ENCODE results near the gene TMEM52B.

TMEM52B gene

DNA sequence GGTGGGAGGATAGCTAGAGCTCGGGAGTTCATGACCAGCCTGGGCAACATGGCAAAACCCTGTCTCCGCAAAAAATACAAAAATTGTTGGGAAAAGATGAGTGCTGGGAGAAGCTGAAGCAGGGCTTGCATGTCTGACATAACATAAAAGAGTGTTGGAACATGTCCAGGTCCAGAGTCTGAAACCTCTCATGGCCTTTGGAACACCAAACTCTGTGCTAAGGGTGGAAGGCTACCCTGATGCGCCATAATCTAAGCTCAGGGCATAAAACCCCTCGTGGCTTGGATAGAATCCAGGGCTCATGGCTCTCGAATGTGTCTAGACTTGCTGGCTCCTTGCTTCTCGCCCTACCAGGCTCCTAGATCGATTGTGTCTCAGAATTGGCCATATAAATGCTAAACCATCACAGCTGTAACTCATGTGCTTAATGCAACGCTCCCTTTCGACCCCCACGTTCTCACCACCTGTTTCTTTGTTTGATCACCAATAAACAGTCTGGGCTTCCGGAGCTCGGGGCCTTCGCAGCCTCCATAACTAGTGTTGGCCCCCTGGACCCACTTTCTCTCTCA lies 42.1 kb upstream of the TMEM52B start:
- Histone ChIP-seq H3K4me2 (ENCODE audit: low read length) (no peak overlapping the region), H3K27ac (ENCODE audit: low read depth, low read length) (no peak overlapping the region), H3K79me1 (ENCODE audit: low read length) (no peaks in the 10 kb centered on the region), H3K23ac (ENCODE audit: low read length) (no peak overlapping the region), H3K27me3 (ENCODE audit: insufficient read depth, low read length, poor library complexity) (no peaks in the 10 kb centered on the region), H4K8ac (ENCODE audit: low read depth, low read length) (no peak overlapping the region), H3K79me2 (ENCODE audit: control insufficient read depth, insufficient read depth, low read length) (no peaks in the 10 kb centered on the region), H3K18ac (ENCODE audit: low read length) (no peak overlapping the region), H4K5ac (ENCODE audit: low read length) (no peak overlapping the region), H3K36me3 (ENCODE audit: control insufficient read depth, insufficient read depth, low read length) (no peaks in the 10 kb centered on the region), H2BK120ac (ENCODE audit: low read depth, low read length) (no peak overlapping the region), H2BK5ac (ENCODE audit: low read length) (no peak overlapping the region), H3K56ac (ENCODE audit: low read length) (no peak overlapping the region), H3K9ac (ENCODE audit: low read length) (no peak overlapping the region), H3K4ac (ENCODE audit: low read depth, low read length) (no peak overlapping the region), H2BK15ac (replicated peaks; ENCODE audit: low read depth) (no peak overlapping the region), H3K4me3 (ENCODE audit: low read length) (no peak overlapping the region), H3K4me1 (ENCODE audit: control insufficient read depth, low read depth, low read length) (no peaks in the 10 kb centered on the region), H2AK5ac (ENCODE audit: low read length) (no peak overlapping the region)
- no CpG with 5 or more reads among the region's 13 CpGs for WGBS (ENCODE audit: extremely low coverage, insufficient coverage, low lambda C conversion rate)
- DNase-seq: no peak

DNA sequence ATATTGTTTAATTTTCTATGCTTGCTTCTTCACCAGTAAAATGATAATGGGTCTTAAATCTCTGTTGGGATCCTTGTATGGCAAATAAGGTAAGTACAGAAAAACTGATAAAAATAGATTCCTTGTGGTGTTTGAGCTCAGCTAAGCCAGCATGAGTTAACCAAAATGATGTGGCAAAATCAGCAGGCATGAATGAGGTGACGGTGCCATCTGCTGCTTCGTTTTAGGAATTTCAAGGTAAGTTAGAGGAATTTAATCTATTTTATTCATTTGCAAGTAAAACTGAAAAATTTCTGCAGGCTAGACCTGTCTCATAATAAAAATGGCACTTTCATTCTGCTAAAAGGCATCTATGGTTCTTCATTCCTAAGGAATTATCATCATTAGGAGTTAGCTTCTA lies 38.8 kb upstream of the TMEM52B start:
- Histone ChIP-seq H3K27ac (ENCODE audit: low read depth, low read length) (no peak overlapping the region), H2AK5ac (ENCODE audit: low read length) (no peak overlapping the region), H3K18ac (ENCODE audit: low read length) (no peak overlapping the region), H3K36me3 (ENCODE audit: control insufficient read depth, insufficient read depth, low read length) (no peaks in the 10 kb centered on the region), H2BK15ac (replicated peaks; ENCODE audit: low read depth) (no peak overlapping the region), H3K79me1 (ENCODE audit: low read length) (no peaks in the 10 kb centered on the region), H2BK5ac (ENCODE audit: low read length) (no peak overlapping the region), H3K4ac (ENCODE audit: low read depth, low read length) (no peak overlapping the region), H3K9ac (ENCODE audit: low read length) (no peak overlapping the region), H4K8ac (ENCODE audit: low read depth, low read length) (no peak overlapping the region), H3K4me1 (ENCODE audit: control insufficient read depth, low read depth, low read length) (no peaks in the 10 kb centered on the region), H3K4me3 (ENCODE audit: low read length) (no peak overlapping the region), H3K23ac (ENCODE audit: low read length) (no peak overlapping the region), H4K5ac (ENCODE audit: low read length) (no peak overlapping the region), H3K27me3 (ENCODE audit: insufficient read depth, low read length, poor library complexity) (no peaks in the 10 kb centered on the region), H2BK120ac (ENCODE audit: low read depth, low read length) (no peak overlapping the region), H3K4me2 (ENCODE audit: low read length) (no peak overlapping the region), H3K79me2 (ENCODE audit: control insufficient read depth, insufficient read depth, low read length) (no peaks in the 10 kb centered on the region), H3K56ac (ENCODE audit: low read length) (no peak overlapping the region)
- no CpG with 5 or more reads among the region's 2 CpGs for WGBS (ENCODE audit: extremely low coverage, insufficient coverage, low lambda C conversion rate)
- peak; percentile 71 for DNase-seq

DNA sequence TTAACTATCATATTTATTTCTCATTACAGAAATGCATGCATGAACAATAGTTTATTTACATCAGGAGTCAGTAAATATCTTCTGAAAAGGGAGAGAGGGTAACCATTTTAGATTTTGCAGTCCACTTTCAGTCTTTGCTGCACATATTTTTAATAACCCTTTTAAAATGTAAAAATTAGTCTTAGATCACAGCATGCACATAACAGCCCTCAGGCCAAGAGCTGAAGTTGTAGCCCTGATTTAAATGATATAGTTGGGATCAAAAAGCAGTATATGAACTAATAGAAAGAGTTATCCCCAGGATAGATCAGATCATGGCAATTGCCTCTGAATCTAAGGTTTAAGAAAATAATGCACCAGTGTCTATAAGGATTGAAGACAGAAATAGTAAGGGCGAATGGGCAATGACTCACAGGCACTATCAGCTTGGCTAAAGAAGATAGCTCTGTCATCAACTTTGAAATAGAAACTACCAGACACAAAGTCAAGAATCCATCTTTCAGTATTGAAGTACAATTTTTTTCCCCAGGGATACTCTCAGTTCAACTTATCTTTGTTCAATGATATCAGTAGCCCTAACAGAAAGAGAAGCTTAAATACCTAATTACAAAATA lies 35.7 kb upstream of the TMEM52B start:
- Histone ChIP-seq H3K27ac (ENCODE audit: low read depth, low read length) (no peak overlapping the region), H2BK5ac (ENCODE audit: low read length) (no peak overlapping the region), H4K5ac (ENCODE audit: low read length) (no peak overlapping the region), H2BK120ac (ENCODE audit: low read depth, low read length) (no peak overlapping the region), H3K4me2 (ENCODE audit: low read length) (no peak overlapping the region), H3K56ac (ENCODE audit: low read length) (no peak overlapping the region), H3K36me3 (ENCODE audit: control insufficient read depth, insufficient read depth, low read length) (no peaks in the 10 kb centered on the region), H3K4me1 (ENCODE audit: control insufficient read depth, low read depth, low read length) (no peaks in the 10 kb centered on the region), H2BK15ac (replicated peaks; ENCODE audit: low read depth) (no peak overlapping the region), H3K23ac (ENCODE audit: low read length) (no peak overlapping the region), H3K4me3 (ENCODE audit: low read length) (no peak overlapping the region), H2AK5ac (ENCODE audit: low read length) (no peak overlapping the region), H3K18ac (ENCODE audit: low read length) (no peak overlapping the region), H3K79me2 (ENCODE audit: control insufficient read depth, insufficient read depth, low read length) (no peaks in the 10 kb centered on the region), H3K79me1 (ENCODE audit: low read length) (no peaks in the 10 kb centered on the region), H4K8ac (ENCODE audit: low read depth, low read length) (no peak overlapping the region), H3K27me3 (ENCODE audit: insufficient read depth, low read length, poor library complexity) (no peaks in the 10 kb centered on the region), H3K4ac (ENCODE audit: low read depth, low read length) (no peak overlapping the region), H3K9ac (ENCODE audit: low read length) (no peak overlapping the region)
- no peak for DNase-seq
- no CpG with 5 or more reads among the region's 1 CpG for WGBS (ENCODE audit: extremely low coverage, insufficient coverage, low lambda C conversion rate)

- H3K4me3 ChIP-seq (ENCODE audit: low read length): no peak overlapping the region
- H2BK5ac ChIP-seq (ENCODE audit: low read length): no peak overlapping the region
- H3K18ac ChIP-seq (ENCODE audit: low read length): no peak overlapping the region
- H3K27ac ChIP-seq (ENCODE audit: low read depth, low read length): no peak overlapping the region
- H3K27me3 ChIP-seq (ENCODE audit: insufficient read depth, low read length, poor library complexity): no peaks in the 10 kb centered on the region
- H3K36me3 ChIP-seq (ENCODE audit: control insufficient read depth, insufficient read depth, low read length): no peaks in the 10 kb centered on the region
- H4K5ac ChIP-seq (ENCODE audit: low read length): no peak overlapping the region
- no peaks in the 10 kb centered on the region for H3K79me2 ChIP-seq (ENCODE audit: control insufficient read depth, insufficient read depth, low read length)
- H4K8ac ChIP-seq (ENCODE audit: low read depth, low read length): no peak overlapping the region
- H2AK5ac ChIP-seq (ENCODE audit: low read length): no peak overlapping the region
- H3K23ac ChIP-seq (ENCODE audit: low read length): no peak overlapping the region
- no peak overlapping the region for H2BK120ac ChIP-seq (ENCODE audit: low read depth, low read length)
- WGBS (ENCODE audit: extremely low coverage, insufficient coverage, low lambda C conversion rate): no CpG with 5 or more reads among the region's 5 CpGs
- no peaks in the 10 kb centered on the region for H3K4me1 ChIP-seq (ENCODE audit: control insufficient read depth, low read depth, low read length)
- H3K9ac ChIP-seq (ENCODE audit: low read length): no peak overlapping the region
- H3K4me2 ChIP-seq (ENCODE audit: low read length): no peak overlapping the region
- H3K56ac ChIP-seq (ENCODE audit: low read length): no peak overlapping the region
- H2BK15ac ChIP-seq (replicated peaks; ENCODE audit: low read depth): no peak overlapping the region
- H3K4ac ChIP-seq (ENCODE audit: low read depth, low read length): no peak overlapping the region
- H3K79me1 ChIP-seq (ENCODE audit: low read length): no peaks in the 10 kb centered on the region
- DNase-seq: no peak
These were observed 31.0 kb upstream of the TMEM52B start for GRCh38 chr12:10147714-10148403.

GRCh38 chr12:10151621-10152020 lies 27.2 kb upstream of the TMEM52B start:
- no peak overlapping the region for H2BK5ac ChIP-seq (ENCODE audit: low read length)
- H3K18ac ChIP-seq (ENCODE audit: low read length): no peak overlapping the region

More at GRCh38 chr12:10151621-10152020, 27.2 kb upstream of the TMEM52B start:
- no peak overlapping the region for H3K4me3 ChIP-seq (ENCODE audit: low read length)
- H4K8ac ChIP-seq (ENCODE audit: low read depth, low read length): no peak overlapping the region
- H2BK120ac ChIP-seq (ENCODE audit: low read depth, low read length): no peak overlapping the region
- H3K36me3 ChIP-seq (ENCODE audit: control insufficient read depth, insufficient read depth, low read length): no peaks in the 10 kb centered on the region
- no peak for DNase-seq
- H3K4ac ChIP-seq (ENCODE audit: low read depth, low read length): no peak overlapping the region
- no peaks in the 10 kb centered on the region for H3K4me1 ChIP-seq (ENCODE audit: control insufficient read depth, low read depth, low read length)
- H4K5ac ChIP-seq (ENCODE audit: low read length): no peak overlapping the region
- no peaks in the 10 kb centered on the region for H3K27me3 ChIP-seq (ENCODE audit: insufficient read depth, low read length, poor library complexity)
- H2BK15ac ChIP-seq (replicated peaks; ENCODE audit: low read depth): no peak overlapping the region
- H3K9ac ChIP-seq (ENCODE audit: low read length): no peak overlapping the region
- no peak overlapping the region for H3K27ac ChIP-seq (ENCODE audit: low read depth, low read length)
- no peak overlapping the region for H2AK5ac ChIP-seq (ENCODE audit: low read length)
- no peak overlapping the region for H3K56ac ChIP-seq (ENCODE audit: low read length)
- H3K23ac ChIP-seq (ENCODE audit: low read length): no peak overlapping the region
- no CpG with 5 or more reads among the region's 2 CpGs for WGBS (ENCODE audit: extremely low coverage, insufficient coverage, low lambda C conversion rate)
- no peak overlapping the region for H3K4me2 ChIP-seq (ENCODE audit: low read length)
- no peaks in the 10 kb centered on the region for H3K79me2 ChIP-seq (ENCODE audit: control insufficient read depth, insufficient read depth, low read length)
- H3K79me1 ChIP-seq (ENCODE audit: low read length): no peaks in the 10 kb centered on the region

Measured in mesendoderm (in vitro differentiated cells).